Left cardiac atrium (tissue), 4 donors: ENCODE results near the gene SLC25A24. TPM values are rescaled to one million over a fixed set of nuclear protein-coding genes. Genes with fewer than 3 reads are reported as not detected.

Source experiments
- ATAC-seq, 2 donors: fragments of 200-7000 bp; cut with Tn5 transposase; one replicate each; pipeline ENCODE4 v1.9.1; 2020; ENCODE audit warnings: mild to moderate bottlenecking in 2 of 2, moderate library complexity in 2 of 2
- DNase-seq: peaks from one replicate; pipeline ENCODE4 v3.0.0-alpha.2; 2020
- intact Hi-C, 2 donors: fragments of 100-400 bp; cut with DNase I; formaldehyde crosslinking; loops; one replicate each; pipeline versions ENCODE4 v1.14.1 to v1.15.1; 2022 to 2023
- total RNA-seq, 2 donors: library from RNA; stranded (reverse); fragmentation: NEBNext Ultra II Directional; extraction: Animal tissue kit (Norgen Biotek cat#: 25700); gene quantifications; one replicate each; pipeline ENCODE4 v1.2.1, GENCODE V29; 2021
- donor health status: DM: no; HTN: yes; CAD: no.
- donor health status: DM: no; HTN: yes; CAD: no; lungs with severe emphysema.
- donor health status: DM: yes; HTN: yes; CAD: no.
- donor health status: Dilated cardiomyopathy.

SLC25A24 gene
- total RNA-seq, 2 donors from 2014 or later = 16.5 to 17.7 TPM

GRCh38 chr1:108117945-108118902, 81.9 kb downstream of the SLC25A24 start:
- ATAC-seq = peak; percentile 53 to 69
- DNase-seq = no peak
- intact Hi-C loops = no loop called here

- intact Hi-C loops = no loop called here
- DNase-seq = no peak
- no peak for ATAC-seq
These were observed 82.9 kb downstream of the SLC25A24 start for GRCh38 chr1:108117237-108117636.

- ATAC-seq (no peak), DNase-seq (no peak)
- intact Hi-C loops = no loop called here
These were observed 86.0 kb downstream of the SLC25A24 start for GRCh38 chr1:108114033-108114599.

DNA sequence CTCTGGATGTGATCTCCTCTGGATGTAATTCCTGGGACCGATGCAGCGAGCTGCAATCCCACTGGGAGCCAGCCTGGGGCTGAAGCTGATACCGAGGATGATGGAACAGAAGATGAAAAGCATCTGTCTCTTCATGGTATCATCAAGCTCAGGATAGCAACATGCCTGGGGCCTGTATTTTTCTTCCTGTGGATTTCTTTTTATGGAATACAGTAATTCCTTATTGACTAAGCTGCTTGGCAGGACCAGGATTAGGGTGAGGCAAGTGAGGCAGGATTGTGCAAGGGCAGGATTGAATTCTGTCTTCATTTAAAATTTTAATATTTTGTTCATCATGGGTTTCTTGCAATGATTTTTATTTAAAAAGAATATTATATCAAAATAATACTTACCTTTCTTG, 86.6 kb downstream of the SLC25A24 start:
- intact Hi-C loops = no loop called here
- no peak for DNase-seq
- peak in 1 of 2 donors; percentile 31 for ATAC-seq

DNA sequence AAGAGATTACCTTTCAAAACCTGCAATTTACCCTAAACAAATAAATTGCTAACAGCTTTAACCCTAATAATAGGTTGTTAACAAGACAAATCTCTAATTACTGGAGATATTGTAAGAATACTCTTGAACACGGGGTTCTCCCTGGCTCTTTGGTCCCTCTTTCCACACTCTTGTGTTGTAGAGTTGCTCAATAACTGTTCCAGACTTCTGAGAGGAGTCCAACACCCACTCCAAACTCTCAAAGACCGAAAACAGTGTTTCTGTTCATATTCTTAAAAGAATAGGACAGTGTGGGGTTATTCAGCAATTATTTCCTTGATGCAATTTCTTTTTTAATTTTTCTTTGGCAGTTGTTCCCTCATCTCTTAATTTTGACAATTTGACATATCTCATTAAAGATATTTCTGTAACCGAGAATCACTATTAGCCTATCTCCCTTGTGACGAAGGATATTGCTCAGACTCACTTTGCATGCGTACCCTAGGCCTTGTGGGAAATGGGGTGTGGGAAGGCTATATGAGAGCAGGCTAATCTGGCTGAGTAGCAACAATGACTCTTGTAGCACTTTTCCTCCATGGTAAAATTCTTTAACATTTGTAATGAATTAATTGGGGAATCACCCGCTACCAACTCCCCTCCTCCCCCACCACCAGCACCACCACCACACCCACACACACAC, 90.7 kb downstream of the SLC25A24 start:
- intact Hi-C loops = no loop called here
- DNase-seq = no peak
- peak in 1 of 2 donors; percentile 77 for ATAC-seq

- no peak for DNase-seq
- intact Hi-C loops = no loop called here
- no peak for ATAC-seq
These were observed 92.0 kb downstream of the SLC25A24 start for GRCh38 chr1:108108119-108108518.

- intact Hi-C loops = no loop called here
- peak in 1 of 2 donors; percentile 60 for ATAC-seq
- no peak for DNase-seq
These were observed 92.5 kb downstream of the SLC25A24 start for GRCh38 chr1:108107658-108108057.

GRCh38 chr1:108106775-108107174, 93.4 kb downstream of the SLC25A24 start:
- ATAC-seq = no peak
- DNase-seq = no peak
- intact Hi-C loops = no loop called here

DNA sequence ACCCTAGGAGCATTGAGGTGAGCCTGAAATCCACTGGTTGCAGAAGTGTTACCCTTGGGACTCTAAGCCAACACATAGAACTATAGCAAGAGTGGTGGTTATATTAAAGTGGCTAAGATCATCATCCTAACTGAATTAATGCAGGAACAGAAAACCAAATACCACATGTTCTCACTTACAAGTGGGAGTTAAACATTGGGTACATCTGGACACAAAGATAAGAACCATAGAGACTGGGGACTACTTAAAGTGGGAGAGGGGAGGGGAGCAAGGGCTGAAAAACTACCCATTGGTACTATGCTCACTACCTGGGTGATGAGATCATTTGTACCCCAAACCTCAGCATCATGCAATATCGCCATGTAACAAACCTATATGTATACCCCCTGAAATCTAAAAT, 100.0 kb downstream of the SLC25A24 start:
- no peak for DNase-seq
- intact Hi-C loops = no loop called here

DNA sequence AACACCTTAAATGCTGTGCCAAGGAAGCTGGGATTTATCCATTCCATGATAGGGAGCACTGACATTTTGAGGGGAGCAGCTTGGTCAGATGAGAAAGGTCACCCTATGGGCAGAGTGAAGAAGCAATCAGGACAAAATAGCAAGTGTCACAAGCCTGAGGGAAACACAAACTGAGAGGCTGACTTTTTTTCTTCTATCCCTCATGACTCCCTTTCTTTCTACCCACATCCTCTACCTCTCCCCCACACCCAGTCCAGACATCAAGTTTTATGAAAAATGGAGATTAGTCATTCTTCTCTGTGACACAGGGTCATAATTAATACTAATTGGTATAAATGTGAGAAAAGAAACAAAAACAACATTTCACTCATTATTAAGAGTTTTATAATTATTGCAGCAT, 103.1 kb downstream of the SLC25A24 start:
- no peak for ATAC-seq
- intact Hi-C loops = no loop called here
- no peak for DNase-seq

More for the DNA sequence above, 100.0 kb downstream of the SLC25A24 start:
- no peak for ATAC-seq

DNA sequence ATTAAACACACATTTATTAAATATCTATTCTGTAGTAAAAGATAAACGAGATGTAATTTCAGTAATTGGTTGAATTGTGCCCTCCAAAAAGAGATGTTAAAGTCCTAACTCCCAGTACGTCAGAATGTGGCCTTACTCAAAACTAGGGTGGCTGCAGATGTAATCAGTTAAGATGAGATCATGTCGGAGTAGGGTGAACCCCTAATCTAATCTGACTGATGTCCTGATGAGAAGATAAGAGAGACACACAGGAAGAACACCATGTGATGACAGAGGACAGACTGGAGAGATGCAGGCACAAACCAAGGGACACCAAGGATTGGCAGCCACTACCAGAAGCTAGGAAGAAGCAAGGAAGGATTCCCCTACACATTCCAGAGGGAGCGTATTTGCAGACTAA, 104.1 kb downstream of the SLC25A24 start:
- intact Hi-C loops = no loop called here
- DNase-seq (no peak), ATAC-seq (no peak)

- peak in 1 of 2 donors; percentile 64 for ATAC-seq
These were observed 110.7 kb downstream of the SLC25A24 start for GRCh38 chr1:108089477-108089876.

DNA sequence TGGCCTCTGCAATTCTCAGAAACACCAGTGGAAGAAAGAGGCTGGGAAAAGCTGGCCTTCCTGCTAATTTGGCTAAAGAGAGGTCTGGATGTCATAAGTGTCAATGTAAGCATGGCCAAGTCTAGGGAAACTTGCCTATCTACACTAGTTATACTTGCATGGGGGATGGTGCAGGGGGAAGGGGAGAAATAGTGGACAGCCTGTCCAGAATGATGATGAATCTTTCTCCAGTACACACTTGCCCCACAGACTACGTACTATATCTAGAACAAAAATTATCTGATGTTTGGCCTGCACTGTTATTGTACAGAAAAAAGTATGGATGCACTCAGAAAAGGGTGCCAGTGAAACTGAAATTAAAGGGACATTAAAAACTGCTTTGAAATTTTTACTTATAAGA, 114.5 kb downstream of the SLC25A24 start:
- no peak for ATAC-seq
- intact Hi-C loops = no loop called here
- DNase-seq = no peak

More at GRCh38 chr1:108089477-108089876, 110.7 kb downstream of the SLC25A24 start:
- intact Hi-C loops = no loop called here
- no peak for DNase-seq

DNA sequence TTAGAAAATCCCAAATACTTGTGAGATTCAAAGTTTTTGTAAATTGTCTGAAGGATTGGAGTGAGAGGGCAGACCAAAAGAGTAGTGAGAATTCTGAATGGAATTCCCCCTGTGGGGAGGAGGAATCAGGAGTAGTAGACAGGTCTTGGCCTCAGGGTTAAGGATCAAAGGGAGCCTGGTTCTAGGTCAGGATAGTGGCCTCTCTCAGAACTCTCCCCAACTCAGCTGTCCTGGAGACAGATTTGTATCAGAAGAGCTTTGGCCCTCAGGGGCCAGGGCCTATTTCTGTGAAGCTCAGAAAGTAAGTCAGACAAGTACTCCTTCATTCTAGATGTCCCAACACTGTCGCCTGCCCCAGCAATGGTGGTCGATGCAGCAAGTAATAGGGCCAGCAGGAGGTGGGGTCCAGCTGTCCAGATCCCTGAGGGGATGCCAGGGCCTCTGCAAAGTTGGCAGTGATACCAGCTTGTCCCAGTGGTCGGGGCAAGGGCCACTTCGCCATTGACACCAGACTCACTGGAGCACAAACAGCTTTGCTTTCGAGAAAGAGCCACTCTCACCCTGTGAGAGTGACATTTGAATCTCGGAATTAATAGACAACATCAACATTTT, 115.2 kb downstream of the SLC25A24 start:
- ATAC-seq (no peak), DNase-seq (no peak)
- intact Hi-C loops = no loop called here

Other genes starting within 250 kb of the SLC25A24 start
- gene VAV3, start 235.2 kb downstream of the SLC25A24 start, total RNA-seq = 1 to 10 TPM; 2.5 to 4.3 TPM
- not detected for gene NBPF4, start 43.7 kb upstream of the SLC25A24 start, total RNA-seq
- gene NBPF6, start 250.0 kb upstream of the SLC25A24 start, total RNA-seq = not detected